ENCODE data around the gene PTPN13. TPM values are rescaled to one million over a fixed set of nuclear protein-coding genes. Genes with fewer than 3 reads are reported as not detected.

The PTPN13 gene
- polyA plus RNA-seq, 1 experiment: 19.4 TPM

GRCh38 chr4:86633854-86634253 lies 39.7 kb downstream of the PTPN13 start:
- H3K4me3 ChIP-seq (ENCODE audit: low read depth, low read length): no peak overlapping the region

GRCh38 chr4:86640469-86640868 lies 46.4 kb downstream of the PTPN13 start:
- Histone ChIP-seq H3K27me3 (ENCODE audit: control insufficient read depth, insufficient read depth, low read length) (no peaks in the 10 kb centered on the region), H3K4me3 (ENCODE audit: low read depth, low read length) (no peak overlapping the region), H3K36me3 (ENCODE audit: control insufficient read depth, insufficient read depth, low read length) (no peaks in the 10 kb centered on the region; the same call in 1 of the 2 replicates)
- ChIA-PET POLR2A (interaction anchor here (0.8 kb wide), 1 partner anchor 14 kb away, joined by 4 read pairs; no protein-coding TSS in a partner anchor), CTCF (no interaction called here)
- TF ChIP-seq CTCF (IDR thresholded peaks at IDR 0.05; ENCODE audit: insufficient read depth, low read depth, low read length): no peak
- peak; percentile 12 for DNase-seq (ENCODE audit: low read depth)

More at GRCh38 chr4:86633854-86634253, 39.7 kb downstream of the PTPN13 start:
- Histone ChIP-seq H3K27me3 (ENCODE audit: control insufficient read depth, insufficient read depth, low read length) (no peaks in the 10 kb centered on the region), H3K36me3 (ENCODE audit: control insufficient read depth, insufficient read depth, low read length) (no peaks in the 10 kb centered on the region; the same call in 1 of the 2 replicates)
- TF ChIP-seq CTCF (IDR thresholded peaks at IDR 0.05; ENCODE audit: insufficient read depth, low read depth, low read length): no peak
- CTCF ChIA-PET: no interaction called here
- POLR2A ChIA-PET: no interaction called here
- DNase-seq (ENCODE audit: low read depth): no peak

DNA sequence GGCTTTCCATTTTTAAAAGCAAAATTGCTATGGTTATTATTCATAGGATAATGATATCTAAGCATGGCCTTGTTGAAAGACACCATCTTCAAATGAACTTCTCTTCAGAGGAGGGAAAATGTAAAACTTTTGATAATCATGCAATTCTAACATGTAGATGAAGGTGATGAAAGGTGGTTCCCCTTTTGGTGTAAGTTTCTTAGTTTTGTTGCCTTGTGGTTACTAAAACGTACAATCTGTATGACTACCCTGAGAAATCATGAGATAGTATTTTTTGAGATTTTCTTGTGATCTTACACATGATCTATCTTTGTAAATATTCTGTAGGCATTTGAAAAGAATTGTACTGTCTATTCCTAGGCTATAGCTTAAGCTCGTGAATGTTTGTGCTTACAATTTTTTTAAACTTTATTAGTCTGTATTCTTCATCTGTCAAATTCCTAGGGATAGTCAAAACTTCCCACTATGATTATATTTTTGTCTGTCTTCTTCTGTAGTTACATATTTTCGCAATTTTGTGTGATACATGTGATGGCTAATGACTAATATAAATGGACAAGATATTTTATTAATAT lies 47.5 kb downstream of the PTPN13 start:
- ChIA-PET CTCF (interaction anchor here (0.7 kb wide), 1 partner anchor 78 kb away, joined by 3 read pairs; no protein-coding TSS in a partner anchor), POLR2A (no interaction called here)
- TF ChIP-seq CTCF (IDR thresholded peaks at IDR 0.05; ENCODE audit: insufficient read depth, low read depth, low read length): no peak
- no peaks in the 10 kb centered on the region for H3K36me3 ChIP-seq (ENCODE audit: control insufficient read depth, insufficient read depth, low read length)
- no peak overlapping the region for H3K4me3 ChIP-seq (ENCODE audit: low read depth, low read length)
- H3K27me3 ChIP-seq (ENCODE audit: control insufficient read depth, insufficient read depth, low read length): no peaks in the 10 kb centered on the region
- no peak for DNase-seq (ENCODE audit: low read depth)

- no peak for TF ChIP-seq CTCF (IDR thresholded peaks at IDR 0.05; ENCODE audit: insufficient read depth, low read depth, low read length)
- H3K4me3 ChIP-seq (ENCODE audit: low read depth, low read length): no peak overlapping the region
- no peaks in the 10 kb centered on the region for H3K27me3 ChIP-seq (ENCODE audit: control insufficient read depth, insufficient read depth, low read length)
- CTCF ChIA-PET: no interaction called here
- POLR2A ChIA-PET: no interaction called here
- DNase-seq (ENCODE audit: low read depth): no peak
- no peaks in the 10 kb centered on the region for H3K36me3 ChIP-seq (ENCODE audit: control insufficient read depth, insufficient read depth, low read length)
These were observed 50.8 kb downstream of the PTPN13 start for GRCh38 chr4:86644892-86645291.

DNA sequence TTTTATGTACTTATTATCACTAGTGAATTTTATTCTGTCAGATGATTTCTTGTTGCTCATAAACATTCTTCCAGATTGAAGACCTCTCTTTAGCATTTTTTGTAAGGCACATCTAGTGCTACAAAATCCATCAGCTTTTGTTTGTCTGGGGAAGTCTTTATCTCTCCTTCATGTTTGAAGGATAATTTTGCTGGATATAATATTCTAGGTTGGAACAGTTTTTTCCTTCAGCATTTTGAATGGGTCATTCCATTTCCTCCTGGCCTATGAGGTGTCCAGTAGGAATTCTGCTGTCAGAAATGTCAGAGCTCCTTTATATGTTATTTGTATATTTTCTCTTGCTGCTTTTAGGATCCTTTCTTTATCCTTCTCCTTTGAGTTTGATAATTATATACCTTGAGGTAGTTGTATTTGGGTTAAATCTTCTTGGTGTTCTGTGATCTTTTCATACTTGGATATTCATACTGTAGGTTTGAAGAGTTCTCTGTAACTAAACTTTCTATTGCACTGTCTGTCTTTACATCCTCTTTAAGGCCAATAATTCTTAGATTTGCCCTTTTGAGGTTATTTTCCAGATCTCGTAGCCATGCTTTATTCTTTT lies 58.3 kb downstream of the PTPN13 start:
- ChIA-PET POLR2A (no interaction called here), CTCF (no interaction called here)
- DNase-seq (ENCODE audit: low read depth): no peak

More for the DNA sequence above, 58.3 kb downstream of the PTPN13 start:
- Histone ChIP-seq H3K27me3 (ENCODE audit: control insufficient read depth, insufficient read depth, low read length) (no peaks in the 10 kb centered on the region), H3K4me3 (ENCODE audit: low read depth, low read length) (no peak overlapping the region), H3K36me3 (ENCODE audit: control insufficient read depth, insufficient read depth, low read length) (no peaks in the 10 kb centered on the region; the same call in 1 of the 2 replicates)
- TF ChIP-seq CTCF (IDR thresholded peaks at IDR 0.05; ENCODE audit: insufficient read depth, low read depth, low read length): no peak
